Mucosa of stomach (tissue), 1 donor: Measurements from ENCODE around the gene ABCG8.

Experiments used
- H3K27me3 ChIP-seq: one replicate; pipeline ENCODE4 v1.7.0; 2013; ENCODE audit warnings: mild to moderate bottlenecking, low read length; ENCODE audit not compliant: control insufficient read depth, insufficient read depth
- H3K36me3 ChIP-seq: one replicate; pipeline ENCODE4 v1.7.0; 2013; ENCODE audit warnings: low read length; ENCODE audit not compliant: control insufficient read depth, insufficient read depth
- H3K4me1 ChIP-seq: one replicate; pipeline ENCODE4 v1.7.0; 2013; ENCODE audit warnings: mild to moderate bottlenecking, low read length; ENCODE audit not compliant: control insufficient read depth, insufficient read depth
- H3K4me3 ChIP-seq: one replicate; pipeline ENCODE4 v1.7.0; 2013; ENCODE audit warnings: low read length
- H3K9ac ChIP-seq: one replicate; pipeline ENCODE4 v1.7.0; 2013; ENCODE audit warnings: mild to moderate bottlenecking, low read length, moderate library complexity
- H3K9me3 ChIP-seq: one replicate; pipeline ENCODE4 v1.7.0; 2013; ENCODE audit warnings: mild to moderate bottlenecking, low read length, moderate library complexity; ENCODE audit not compliant: control insufficient read depth
- donor health status: Pancreatic carcinoma.

Gene ABCG8

DNA sequence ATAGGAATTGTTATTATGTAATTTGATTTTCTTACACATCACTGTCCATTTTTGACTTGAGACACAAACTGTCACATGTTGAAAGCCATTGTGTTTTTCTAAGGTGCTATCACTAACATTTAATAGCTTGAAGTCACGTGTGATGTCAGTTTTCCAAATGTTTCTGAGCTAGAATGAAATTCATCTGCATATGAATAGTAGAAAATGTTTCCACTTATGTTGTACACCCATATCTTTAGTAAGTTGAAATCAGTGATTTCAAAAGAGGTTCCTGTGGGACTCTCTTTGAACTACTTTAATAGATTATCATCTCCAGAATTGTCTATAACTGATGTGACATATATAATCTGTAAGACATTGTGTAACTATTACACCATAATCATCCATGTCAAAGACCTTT, 27.9 kb upstream of the ABCG8 start:
- Histone ChIP-seq H3K4me1 (peaks cover 14% of the 10 kb centered on the region), H3K36me3 (no peaks in the 10 kb centered on the region), H3K4me3 (no peak overlapping the region), H3K9me3 (no peaks in the 10 kb centered on the region), H3K9ac (no peak overlapping the region), H3K27me3 (no peaks in the 10 kb centered on the region)

DNA sequence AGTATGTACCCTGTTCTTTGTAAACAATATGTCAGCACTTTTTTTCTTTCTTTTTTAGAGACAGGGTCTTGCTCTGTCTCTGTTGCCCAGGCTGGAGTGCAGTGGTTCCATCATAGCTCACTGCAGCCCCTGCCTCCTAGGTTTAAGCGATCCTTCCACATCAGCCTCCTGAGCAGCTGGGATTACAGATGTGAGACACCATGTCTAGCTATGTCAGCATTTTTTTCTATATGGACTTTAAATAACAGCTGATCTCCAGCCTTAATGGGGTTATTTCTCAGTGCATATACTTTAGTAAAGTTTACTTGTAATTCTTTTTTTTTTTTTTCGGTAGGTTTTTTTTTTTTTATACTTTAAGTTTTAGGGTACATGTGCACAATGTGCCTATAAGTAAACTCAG, 26.8 kb upstream of the ABCG8 start:
- no peaks in the 10 kb centered on the region for H3K36me3 ChIP-seq

DNA sequence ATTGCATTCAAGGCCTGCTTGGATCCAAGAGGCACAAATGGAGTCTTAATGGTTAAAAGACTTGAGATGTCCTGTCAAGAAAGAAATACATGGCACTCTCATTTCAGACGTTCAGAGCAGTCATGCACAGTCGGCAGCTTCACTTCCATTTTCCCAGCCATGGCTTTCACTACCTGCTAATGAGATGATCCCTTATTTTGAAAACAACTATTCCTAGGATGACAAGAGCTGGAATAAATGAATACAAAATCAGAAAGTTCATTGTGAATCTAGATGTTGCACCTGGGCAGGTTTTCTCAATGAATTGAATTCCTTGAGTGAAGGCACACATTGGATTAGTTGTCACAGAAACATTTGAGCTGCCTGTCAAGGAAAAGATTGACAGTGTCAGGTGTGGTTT, 25.8 kb upstream of the ABCG8 start:
- Histone ChIP-seq H3K4me3 (no peak overlapping the region), H3K4me1 (peaks cover 6% of the 10 kb centered on the region), H3K9me3 (no peaks in the 10 kb centered on the region), H3K27me3 (no peaks in the 10 kb centered on the region), H3K36me3 (no peaks in the 10 kb centered on the region), H3K9ac (no peak overlapping the region)

More for the DNA sequence above, 26.8 kb upstream of the ABCG8 start:
- Histone ChIP-seq H3K4me3 (no peak overlapping the region), H3K9ac (no peak overlapping the region), H3K4me1 (peaks cover 10% of the 10 kb centered on the region), H3K27me3 (no peaks in the 10 kb centered on the region), H3K9me3 (no peaks in the 10 kb centered on the region)

DNA sequence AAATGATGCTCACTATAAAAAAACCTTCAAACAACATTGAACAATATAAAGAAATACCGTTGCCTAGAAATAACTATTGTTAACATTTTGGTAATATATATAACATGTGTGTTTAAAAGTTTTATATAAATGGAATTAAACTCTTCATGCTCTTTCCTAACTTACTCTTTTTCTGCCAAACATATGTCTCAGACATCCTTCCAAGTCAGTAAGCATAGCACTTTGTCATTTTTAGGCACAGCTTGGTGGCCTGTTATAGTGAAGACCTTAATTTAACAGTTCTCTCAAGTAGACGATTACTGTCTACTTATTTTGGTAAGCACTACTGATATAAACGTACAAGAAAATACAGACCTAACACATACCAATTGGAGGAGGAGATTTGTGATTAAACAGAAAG, 24.1 kb upstream of the ABCG8 start:
- no peak overlapping the region for H3K9ac ChIP-seq
- H3K9me3 ChIP-seq, result no peaks in the 10 kb centered on the region
- no peak overlapping the region for H3K4me3 ChIP-seq
- H3K36me3 ChIP-seq, result no peaks in the 10 kb centered on the region
- H3K4me1 ChIP-seq, result peaks cover 13% of the 10 kb centered on the region
- H3K27me3 ChIP-seq, result no peaks in the 10 kb centered on the region

DNA sequence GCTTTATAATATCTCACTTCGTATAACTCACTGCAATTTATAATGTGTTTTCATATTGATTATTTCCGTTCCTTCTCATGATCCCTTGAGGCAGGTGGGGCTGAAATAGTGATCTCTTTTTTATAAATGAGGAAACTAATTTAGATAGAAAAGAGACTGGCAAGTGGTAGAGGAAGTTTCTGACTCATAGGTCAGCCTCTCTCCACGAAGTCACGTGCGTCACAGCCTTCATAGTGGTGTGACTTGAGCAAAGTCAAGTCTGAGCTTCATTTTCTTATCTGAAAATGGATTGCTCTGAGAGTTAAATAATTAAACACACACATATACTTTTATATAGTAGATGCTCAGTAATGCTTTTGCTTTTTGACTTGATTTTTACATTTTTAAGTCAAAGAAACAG, 20.0 kb upstream of the ABCG8 start:
- H3K36me3 ChIP-seq, result no peaks in the 10 kb centered on the region
- no peak overlapping the region for H3K9ac ChIP-seq
- peaks cover 19% of the 10 kb centered on the region for H3K4me1 ChIP-seq
- no peak overlapping the region for H3K4me3 ChIP-seq
- H3K9me3 ChIP-seq, result no peaks in the 10 kb centered on the region
- peaks cover 4% of the 10 kb centered on the region for H3K27me3 ChIP-seq

DNA sequence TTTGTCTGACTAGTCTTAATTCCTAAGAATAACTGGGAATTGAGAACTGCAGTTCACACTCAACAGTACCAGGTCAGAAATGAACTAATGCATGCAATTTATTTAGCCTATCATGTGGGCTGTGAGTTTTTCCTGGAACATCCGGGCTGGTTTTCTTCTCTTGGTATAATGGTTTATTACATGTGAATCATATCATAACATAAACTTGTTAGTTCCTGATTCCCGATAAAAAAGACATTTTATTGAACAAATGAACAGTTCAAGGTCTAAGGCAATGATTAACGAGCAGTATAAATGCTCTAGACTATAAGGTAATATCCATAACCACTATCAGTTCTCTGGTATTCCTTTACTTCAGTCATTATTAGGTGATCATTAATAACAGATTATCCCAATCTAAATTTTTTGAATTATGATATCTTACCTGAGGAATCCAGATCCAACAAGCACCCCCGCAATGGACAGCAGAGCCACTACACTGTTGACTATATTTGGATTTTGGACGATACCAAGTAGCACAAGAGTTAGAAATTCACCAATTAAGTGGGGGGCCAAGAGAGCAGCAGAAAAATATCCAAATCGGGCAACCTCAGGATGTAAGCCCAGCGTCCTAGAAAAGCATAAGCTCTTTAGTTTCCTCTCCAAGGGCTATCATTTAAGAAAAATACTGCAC, 19.1 kb upstream of the ABCG8 start:
- Histone ChIP-seq H3K36me3 (no peaks in the 10 kb centered on the region), H3K27me3 (peaks cover 4% of the 10 kb centered on the region), H3K4me3 (no peak overlapping the region), H3K9ac (no peak overlapping the region), H3K4me1 (peaks cover 19% of the 10 kb centered on the region), H3K9me3 (no peaks in the 10 kb centered on the region)

DNA sequence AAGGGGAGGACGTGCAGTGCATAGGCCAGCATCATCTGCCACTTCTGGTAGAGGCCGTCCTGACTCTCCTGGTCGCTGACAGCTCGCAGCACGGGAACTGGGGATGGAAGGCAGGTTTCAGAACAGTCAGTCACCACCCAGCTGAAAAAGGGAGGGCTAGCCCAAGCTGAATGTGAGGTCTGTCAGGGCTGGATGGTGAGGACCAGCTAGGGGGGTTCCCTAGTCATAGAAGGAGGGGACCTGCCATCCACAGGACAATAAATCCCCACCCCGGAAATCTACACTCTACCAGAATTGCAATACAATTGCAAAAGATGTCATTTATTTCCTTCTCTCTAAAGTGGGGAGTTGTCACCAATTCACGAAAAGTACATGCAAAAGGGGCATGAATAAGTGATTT, 15.9 kb upstream of the ABCG8 start:
- Histone ChIP-seq H3K9ac (no peak overlapping the region), H3K4me1 (peaks cover 24% of the 10 kb centered on the region), H3K27me3 (peaks cover 4% of the 10 kb centered on the region), H3K4me3 (no peak overlapping the region), H3K9me3 (no peaks in the 10 kb centered on the region), H3K36me3 (no peaks in the 10 kb centered on the region)

DNA sequence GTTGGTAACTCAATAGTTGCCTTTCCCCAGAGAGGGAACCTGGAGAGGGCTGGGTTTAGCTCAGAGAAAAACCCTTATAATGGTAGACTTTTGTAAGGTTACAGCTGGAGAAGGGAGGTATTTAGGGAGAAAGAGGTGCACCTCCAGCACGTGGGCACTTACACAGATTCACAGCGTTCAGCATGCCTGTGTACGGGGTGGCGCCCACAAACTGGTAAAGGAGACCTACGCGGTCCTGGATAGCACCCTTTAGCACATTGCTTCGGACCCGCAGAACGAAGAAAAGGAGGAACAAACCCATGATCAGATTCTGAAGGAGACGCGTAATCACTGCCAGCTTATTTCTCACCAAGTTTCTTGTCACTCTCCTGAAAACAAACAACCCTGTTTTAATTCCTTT, 15.0 kb upstream of the ABCG8 start:
- Histone ChIP-seq H3K4me3 (no peak overlapping the region), H3K4me1 (peaks cover 19% of the 10 kb centered on the region), H3K27me3 (peaks cover 4% of the 10 kb centered on the region), H3K9ac (no peak overlapping the region), H3K36me3 (no peaks in the 10 kb centered on the region), H3K9me3 (no peaks in the 10 kb centered on the region)

DNA sequence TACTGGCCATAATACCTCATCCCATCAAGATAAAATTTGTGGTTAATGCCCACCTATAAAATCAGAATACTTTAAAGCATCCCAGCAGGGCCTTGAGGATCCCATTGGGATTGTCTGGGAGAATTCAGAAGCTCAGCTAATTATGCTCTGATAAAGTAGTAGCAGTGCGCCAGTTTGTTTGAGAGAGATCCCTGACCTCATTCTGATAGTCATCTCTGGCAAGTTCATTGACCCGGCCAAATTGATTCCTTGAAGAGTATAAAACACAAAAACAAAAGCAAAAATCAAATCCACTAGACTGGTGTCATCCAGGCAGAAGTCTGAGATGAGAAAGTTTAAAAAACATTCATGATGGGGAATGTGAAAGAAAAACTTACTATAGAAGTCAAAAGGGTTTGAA, 14.3 kb upstream of the ABCG8 start:
- Histone ChIP-seq H3K9ac (no peak overlapping the region), H3K4me1 (peaks cover 13% of the 10 kb centered on the region), H3K36me3 (no peaks in the 10 kb centered on the region), H3K27me3 (peaks cover 4% of the 10 kb centered on the region), H3K4me3 (no peak overlapping the region), H3K9me3 (no peaks in the 10 kb centered on the region)

DNA sequence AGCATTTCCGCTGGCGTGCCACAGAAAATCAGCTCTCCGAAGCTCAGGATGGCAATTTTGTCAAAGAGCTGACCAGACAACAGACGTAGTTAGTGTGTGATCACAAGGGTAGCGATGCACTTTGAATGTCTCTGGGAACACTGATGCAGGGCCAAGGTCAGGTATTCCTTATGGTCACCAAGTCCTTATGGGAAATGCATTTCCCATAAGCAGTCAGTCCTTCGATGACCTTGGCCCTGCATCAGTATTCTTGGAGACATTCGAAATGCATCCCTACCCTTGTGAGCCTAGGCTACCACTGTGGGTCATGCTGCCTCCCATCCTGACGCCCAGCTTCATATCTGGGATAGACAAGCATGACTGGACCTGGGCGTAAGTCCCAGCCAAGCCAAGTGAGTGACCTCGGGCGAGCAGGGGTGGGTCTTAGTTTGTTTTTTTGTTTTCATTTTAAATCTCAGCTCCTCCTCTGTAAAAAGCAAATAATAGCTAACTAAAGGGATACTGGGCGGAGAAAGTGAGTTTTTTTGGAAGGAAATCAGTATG, 13.7 kb upstream of the ABCG8 start:
- no peaks in the 10 kb centered on the region for H3K9me3 ChIP-seq
- H3K4me3 ChIP-seq, result no peak overlapping the region
- peaks cover 8% of the 10 kb centered on the region for H3K4me1 ChIP-seq
- H3K36me3 ChIP-seq, result no peaks in the 10 kb centered on the region
- peaks cover 4% of the 10 kb centered on the region for H3K27me3 ChIP-seq
- no peak overlapping the region for H3K9ac ChIP-seq

DNA sequence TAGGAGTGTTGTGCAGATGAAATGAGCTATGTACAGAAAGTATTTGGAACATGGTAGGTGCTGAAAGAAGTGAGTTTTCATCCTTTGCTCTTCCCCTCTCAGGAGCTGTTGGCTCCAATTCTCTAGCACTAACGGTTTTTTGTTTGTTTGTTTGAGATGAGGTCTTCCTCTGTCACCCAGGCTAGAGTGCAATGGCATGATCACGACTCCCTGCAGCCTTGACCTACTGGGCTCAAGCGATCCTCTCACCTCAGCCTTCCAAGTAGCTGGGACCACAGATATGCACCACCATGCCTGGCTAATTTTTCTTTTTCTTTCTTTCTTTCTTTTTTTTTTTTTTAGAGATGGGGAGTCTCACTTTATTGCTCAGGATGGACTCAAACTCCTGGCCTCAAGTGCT, 12.9 kb upstream of the ABCG8 start:
- Histone ChIP-seq H3K9me3 (no peaks in the 10 kb centered on the region), H3K4me1 (peaks cover 5% of the 10 kb centered on the region), H3K36me3 (no peaks in the 10 kb centered on the region), H3K9ac (no peak overlapping the region), H3K4me3 (no peak overlapping the region), H3K27me3 (peaks cover 9% of the 10 kb centered on the region)

DNA sequence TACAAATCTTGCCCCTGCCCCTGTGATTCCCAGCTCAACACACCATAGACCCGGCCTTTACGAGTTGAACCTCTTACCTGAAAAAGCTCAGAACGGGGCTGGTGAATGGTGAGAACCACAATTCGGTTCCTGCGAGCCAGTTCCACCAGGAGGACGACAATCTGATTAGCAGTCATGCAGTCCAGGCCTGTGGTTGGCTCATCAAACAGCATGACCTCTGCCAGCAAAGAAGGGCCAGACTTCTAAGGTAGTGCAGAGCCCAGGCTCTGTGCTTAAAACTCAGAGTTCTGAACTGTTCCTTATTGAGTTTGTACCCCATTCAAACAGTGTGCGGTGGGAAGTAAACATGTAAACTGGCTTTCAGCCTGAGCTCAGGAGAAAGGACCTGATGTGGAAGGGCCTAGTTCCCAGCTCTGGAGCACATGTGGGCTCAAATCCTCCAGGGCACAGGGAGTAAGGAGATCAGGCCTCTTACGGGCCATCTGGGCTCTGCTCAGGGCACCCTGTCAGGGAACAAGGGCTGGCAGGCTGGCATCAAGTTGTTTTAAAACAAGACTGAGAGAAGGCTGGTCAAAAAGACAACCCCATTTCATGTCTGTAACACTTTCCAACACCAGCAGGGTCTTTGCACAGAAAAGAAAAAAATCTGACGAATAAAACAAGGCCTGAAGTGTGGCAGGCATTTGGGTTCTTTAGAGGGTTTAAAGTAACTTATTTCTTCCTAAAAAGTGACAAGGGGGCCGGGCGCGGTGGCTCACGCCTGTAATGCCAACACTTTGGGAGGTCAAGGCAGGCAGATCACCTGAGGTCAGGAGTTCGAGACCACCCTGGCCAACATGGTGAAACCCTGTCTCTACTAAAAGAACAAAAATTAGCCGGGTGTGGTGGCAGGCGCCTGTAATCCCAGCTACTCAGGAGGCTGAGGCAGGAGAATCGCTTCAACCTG, 12.2 kb upstream of the ABCG8 start:
- Histone ChIP-seq H3K4me1 (peaks cover 5% of the 10 kb centered on the region), H3K4me3 (no peak overlapping the region), H3K36me3 (no peaks in the 10 kb centered on the region), H3K9me3 (no peaks in the 10 kb centered on the region), H3K9ac (no peak overlapping the region), H3K27me3 (peaks cover 9% of the 10 kb centered on the region)
